A673 (cell line): ENCODE results near the gene GRID1. TPM values are rescaled to one million over a fixed set of nuclear protein-coding genes. Genes with fewer than 3 reads are reported as not detected.

ENCODE experiments used
- BruUV-seq: library from RNA; stranded (reverse); fragments of 400-500 nt; replicated peaks from 2 replicates; lab custom pipeline; 2021; lab: Mats Ljungman, UMichigan
- CTCF ChIA-PET: fragments of 300-600 bp; sonication (Branson Sonifier 250); formaldehyde crosslinking; loops from one replicate; lab custom pipeline; 2022; ENCODE audit warnings: antibody characterized with exemption; lab: Charles Lee
- POLR2A ChIA-PET: fragments of 300-600 bp; sonication (Branson Sonifier 250); formaldehyde crosslinking; loops from one replicate; lab custom pipeline; 2022; ENCODE audit warnings: antibody characterized with exemption; ENCODE audit not compliant: low non-redundant PET; lab: Charles Lee
- DNase-seq: peaks from one replicate; pipeline ENCODE4 v3.0.0-alpha.2; 2015; ENCODE audit warnings: low spot score
- H3K27ac ChIP-seq: fragments of 200-600 bp; sonication (generic); 2 replicates; pipeline ENCODE4 v1.5.1; 2016; ENCODE audit warnings: mixed run types, low read depth, mild to moderate bottlenecking, mixed read lengths, antibody characterized with exemption, low read length; ENCODE audit not compliant: poor library complexity, severe bottlenecking
- H3K27me3 ChIP-seq: fragments of 200-600 bp; sonication (generic); replicated peaks from 2 replicates; pipeline ENCODE4 v1.6.1; 2017; ENCODE audit warnings: mixed run types, low read depth, mild to moderate bottlenecking, mixed read lengths, antibody characterized with exemption, low read length; ENCODE audit not compliant: insufficient read depth, poor library complexity
- H3K36me3 ChIP-seq: fragments of 200-600 bp; sonication (generic); 2 replicates; pipeline ENCODE4 v1.6.1; 2016; ENCODE audit warnings: mixed run types, mild to moderate bottlenecking, mixed read lengths, antibody characterized with exemption, low read length; ENCODE audit not compliant: insufficient read depth, poor library complexity, severe bottlenecking
- H3K4me1 ChIP-seq: fragments of 200-600 bp; sonication (generic); 2 replicates; pipeline ENCODE4 v1.6.1; 2017; ENCODE audit warnings: mixed run types, mild to moderate bottlenecking, mixed read lengths, antibody characterized with exemption, low read length; ENCODE audit not compliant: insufficient read depth, poor library complexity, severe bottlenecking
- H3K4me3 ChIP-seq: fragments of 200-600 bp; sonication (generic); 2 replicates; pipeline ENCODE4 v1.5.1; 2016; ENCODE audit warnings: low read depth, mixed run types, mild to moderate bottlenecking, mixed read lengths, low read length; ENCODE audit not compliant: poor library complexity, severe bottlenecking
- H3K9me3 ChIP-seq: fragments of 200-600 bp; sonication (generic); 2 replicates; pipeline ENCODE4 v1.6.1; 2016; ENCODE audit warnings: mixed run types, low read depth, mild to moderate bottlenecking, mixed read lengths, antibody characterized with exemption, low read length; ENCODE audit not compliant: poor library complexity, severe bottlenecking
- CTCF ChIP-seq: fragments of 300-800, 200-600 bp; sonication (generic); conservative IDR thresholded peaks from 2 replicates; pipeline ENCODE4 v1.5.1; 2017; ENCODE audit warnings: low read depth, mild to moderate bottlenecking, antibody characterized with exemption, low read length, moderate library complexity, mixed read lengths
- EZH2 ChIP-seq: fragments of 200-600 bp; sonication (generic); IDR thresholded peaks from 2 replicates; pipeline ENCODE4 v1.6.1; 2017; ENCODE audit warnings: borderline replicate concordance, low read depth, mild to moderate bottlenecking, mixed read lengths, antibody characterized with exemption, low read length; ENCODE audit not compliant: poor library complexity, severe bottlenecking
- intact Hi-C: fragments of 100-400 bp; cut with micrococcal nuclease; formaldehyde crosslinking; loops from one replicate; pipeline ENCODE4 v1.10.0; 2022; ENCODE audit not compliant: unreplicated experiment
- total RNA-seq: library from RNA; stranded (reverse); gene quantifications from 2 replicates; pipeline ENCODE4 v1.2.3, GENCODE V29; 2021

The GRID1 gene
- total RNA-seq, 1 experiment from 2014 or later, result not detected

GRCh38 chr10:86353506-86354485 is 12.8 kb downstream of the GRID1 start:
- no peaks in the 10 kb centered on the region for H3K4me1 ChIP-seq
- ChIA-PET CTCF (no interaction called here), POLR2A (no interaction called here)
- TF ChIP-seq CTCF, result no peak
- DNase-seq, result no peak
- no peaks in the 10 kb centered on the region for H3K36me3 ChIP-seq
- intact Hi-C loops, result no loop called here
- BruUV-seq, result no TSS peak
- H3K4me3 ChIP-seq, result no peak overlapping the region
- no peak overlapping the region for H3K27ac ChIP-seq
- no peaks in the 10 kb centered on the region for H3K9me3 ChIP-seq
- H3K27me3 ChIP-seq, result no peaks in the 10 kb centered on the region

GRCh38 chr10:86350897-86351296 is 15.7 kb downstream of the GRID1 start:
- CTCF ChIA-PET, result no interaction called here
- no peaks in the 10 kb centered on the region for H3K9me3 ChIP-seq
- no peaks in the 10 kb centered on the region for H3K4me1 ChIP-seq
- no TSS peak for BruUV-seq
- intact Hi-C loops, result no loop called here
- H3K27ac ChIP-seq, result no peak overlapping the region
- no peak overlapping the region for H3K4me3 ChIP-seq
- POLR2A ChIA-PET, result no interaction called here
- no peak for TF ChIP-seq EZH2
- TF ChIP-seq CTCF, result no peak
- no peaks in the 10 kb centered on the region for H3K36me3 ChIP-seq
- H3K27me3 ChIP-seq, result no peaks in the 10 kb centered on the region
- DNase-seq, result no peak

GRCh38 chr10:86349940-86350630 is 16.5 kb downstream of the GRID1 start:
- CTCF ChIA-PET, result no interaction called here
- TF ChIP-seq CTCF (no peak), EZH2 (no peak)
- no peak for DNase-seq
- intact Hi-C loops, result no loop called here
- H3K27ac ChIP-seq, result no peak overlapping the region
- POLR2A ChIA-PET, result no interaction called here
- no TSS peak for BruUV-seq
- no peaks in the 10 kb centered on the region for H3K36me3 ChIP-seq
- no peaks in the 10 kb centered on the region for H3K4me1 ChIP-seq
- H3K4me3 ChIP-seq, result no peak overlapping the region
- H3K27me3 ChIP-seq, result no peaks in the 10 kb centered on the region
- H3K9me3 ChIP-seq, result no peaks in the 10 kb centered on the region
